Left ventricle myocardium inferior (tissue), 1 donor: ENCODE measurements around the gene JUND. TPM values are rescaled to one million over a fixed set of nuclear protein-coding genes. Genes with fewer than 3 reads are reported as not detected.

ENCODE experiments used
- DNase-seq: peaks from one replicate; pipeline ENCODE4 v3.0.0-alpha.2; 2020
- H3K27ac ChIP-seq: fragments of 200-600 bp; replicated peaks from 2 replicates; pipeline ENCODE4 v1.8.0; 2021
- H3K27me3 ChIP-seq: fragments of 200-600 bp; 2 replicates; pipeline ENCODE4 v1.8.0; 2021; ENCODE audit warnings: low read depth
- H3K36me3 ChIP-seq: fragments of 200-600 bp; 2 replicates; pipeline ENCODE4 v1.8.0; 2021
- H3K4me1 ChIP-seq: fragments of 200-600 bp; 2 replicates; pipeline ENCODE4 v1.8.0; 2021
- H3K4me3 ChIP-seq: fragments of 200-600 bp; 2 replicates; pipeline ENCODE4 v1.8.0; 2021; ENCODE audit warnings: mild to moderate bottlenecking, moderate library complexity
- H3K9me3 ChIP-seq: fragments of 200-600 bp; replicated peaks from 2 replicates; pipeline ENCODE4 v1.8.0; 2021
- intact Hi-C: fragments of 100-400 bp; cut with micrococcal nuclease; formaldehyde crosslinking; loops from one replicate; pipeline ENCODE4 v1.11.0; 2022
- total RNA-seq: library from RNA; stranded (reverse); fragmentation: NEBNext Ultra II Directional; extraction: Animal tissue kit (Norgen Biotek cat#: 25700); gene quantifications from one replicate; pipeline ENCODE4 v1.2.1, GENCODE V29; 2021
- TF ChIP-seq, protein P1 (sequence below): fragments of 200-600 bp; IDR thresholded peaks from 2 replicates; pipeline ENCODE4 v1.8.0; 2021; ENCODE audit warnings: antibody characterized with exemption, mild to moderate bottlenecking, borderline replicate concordance
- donor health status: DM: no; HTN: yes; CAD: no; lungs with severe emphysema.

JUND gene
- total RNA-seq, 1 donor from 2014 or later: 107 TPM

DNA sequence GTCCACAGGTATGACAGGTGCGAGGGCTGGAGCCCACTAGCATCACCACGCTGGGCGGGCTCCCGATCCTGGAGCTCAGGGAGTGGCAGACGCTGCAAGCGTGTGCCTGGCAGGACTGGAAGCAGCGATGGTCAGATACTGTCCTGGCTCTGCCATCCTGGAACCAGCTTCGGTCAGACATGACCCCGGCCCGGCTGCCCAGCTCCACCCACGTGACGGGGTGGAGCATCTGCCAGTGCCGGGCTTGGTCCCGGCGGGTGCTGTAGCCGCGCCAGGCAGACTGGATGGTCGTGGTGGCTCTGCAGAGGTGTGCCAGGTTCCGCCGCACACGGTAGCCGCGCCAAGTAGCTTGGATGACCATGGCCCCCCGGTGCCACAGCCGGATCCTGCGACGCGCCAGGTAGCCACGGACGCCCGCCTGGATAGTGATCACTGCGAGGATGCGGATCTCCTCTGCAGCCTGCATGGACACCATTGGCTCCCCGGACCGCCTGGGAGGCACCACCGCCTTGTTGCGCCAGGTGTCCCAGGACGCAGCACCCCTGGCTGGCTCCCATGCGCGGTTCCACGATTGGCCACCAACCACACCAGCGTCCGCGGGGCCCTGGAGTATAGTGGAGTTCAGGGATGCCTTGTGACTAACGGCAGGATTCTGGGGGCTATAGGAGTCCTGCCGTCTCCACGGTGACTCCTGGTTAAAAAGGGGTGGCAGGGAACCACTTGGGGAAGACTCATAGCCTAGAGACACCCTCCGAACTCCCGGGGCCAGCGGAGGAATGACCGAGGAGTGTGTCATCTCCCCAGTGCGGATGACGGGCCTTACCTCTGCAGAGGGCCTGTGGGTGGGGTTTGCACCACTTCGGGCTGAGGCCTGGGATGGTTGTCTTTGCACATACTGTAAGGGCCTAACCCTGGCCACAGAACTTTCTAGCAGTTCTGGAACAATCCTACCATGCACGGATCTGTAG is 23.6 kb downstream of the JUND start:
- Histone ChIP-seq H3K27me3 (peaks cover 20% of the 10 kb centered on the region), H3K27ac (no peak overlapping the region), H3K36me3 (no peaks in the 10 kb centered on the region), H3K9me3 (no peaks in the 10 kb centered on the region), H3K4me1 (no peaks in the 10 kb centered on the region), H3K4me3 (no peak overlapping the region)
- TF ChIP-seq, protein P1, sequence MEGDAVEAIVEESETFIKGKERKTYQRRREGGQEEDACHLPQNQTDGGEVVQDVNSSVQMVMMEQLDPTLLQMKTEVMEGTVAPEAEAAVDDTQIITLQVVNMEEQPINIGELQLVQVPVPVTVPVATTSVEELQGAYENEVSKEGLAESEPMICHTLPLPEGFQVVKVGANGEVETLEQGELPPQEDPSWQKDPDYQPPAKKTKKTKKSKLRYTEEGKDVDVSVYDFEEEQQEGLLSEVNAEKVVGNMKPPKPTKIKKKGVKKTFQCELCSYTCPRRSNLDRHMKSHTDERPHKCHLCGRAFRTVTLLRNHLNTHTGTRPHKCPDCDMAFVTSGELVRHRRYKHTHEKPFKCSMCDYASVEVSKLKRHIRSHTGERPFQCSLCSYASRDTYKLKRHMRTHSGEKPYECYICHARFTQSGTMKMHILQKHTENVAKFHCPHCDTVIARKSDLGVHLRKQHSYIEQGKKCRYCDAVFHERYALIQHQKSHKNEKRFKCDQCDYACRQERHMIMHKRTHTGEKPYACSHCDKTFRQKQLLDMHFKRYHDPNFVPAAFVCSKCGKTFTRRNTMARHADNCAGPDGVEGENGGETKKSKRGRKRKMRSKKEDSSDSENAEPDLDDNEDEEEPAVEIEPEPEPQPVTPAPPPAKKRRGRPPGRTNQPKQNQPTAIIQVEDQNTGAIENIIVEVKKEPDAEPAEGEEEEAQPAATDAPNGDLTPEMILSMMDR: no peak
- no peak for DNase-seq
- intact Hi-C loops: loop anchor here (10.0 kb wide), 1 partner anchor 143 kb away; no protein-coding TSS in a partner anchor

DNA sequence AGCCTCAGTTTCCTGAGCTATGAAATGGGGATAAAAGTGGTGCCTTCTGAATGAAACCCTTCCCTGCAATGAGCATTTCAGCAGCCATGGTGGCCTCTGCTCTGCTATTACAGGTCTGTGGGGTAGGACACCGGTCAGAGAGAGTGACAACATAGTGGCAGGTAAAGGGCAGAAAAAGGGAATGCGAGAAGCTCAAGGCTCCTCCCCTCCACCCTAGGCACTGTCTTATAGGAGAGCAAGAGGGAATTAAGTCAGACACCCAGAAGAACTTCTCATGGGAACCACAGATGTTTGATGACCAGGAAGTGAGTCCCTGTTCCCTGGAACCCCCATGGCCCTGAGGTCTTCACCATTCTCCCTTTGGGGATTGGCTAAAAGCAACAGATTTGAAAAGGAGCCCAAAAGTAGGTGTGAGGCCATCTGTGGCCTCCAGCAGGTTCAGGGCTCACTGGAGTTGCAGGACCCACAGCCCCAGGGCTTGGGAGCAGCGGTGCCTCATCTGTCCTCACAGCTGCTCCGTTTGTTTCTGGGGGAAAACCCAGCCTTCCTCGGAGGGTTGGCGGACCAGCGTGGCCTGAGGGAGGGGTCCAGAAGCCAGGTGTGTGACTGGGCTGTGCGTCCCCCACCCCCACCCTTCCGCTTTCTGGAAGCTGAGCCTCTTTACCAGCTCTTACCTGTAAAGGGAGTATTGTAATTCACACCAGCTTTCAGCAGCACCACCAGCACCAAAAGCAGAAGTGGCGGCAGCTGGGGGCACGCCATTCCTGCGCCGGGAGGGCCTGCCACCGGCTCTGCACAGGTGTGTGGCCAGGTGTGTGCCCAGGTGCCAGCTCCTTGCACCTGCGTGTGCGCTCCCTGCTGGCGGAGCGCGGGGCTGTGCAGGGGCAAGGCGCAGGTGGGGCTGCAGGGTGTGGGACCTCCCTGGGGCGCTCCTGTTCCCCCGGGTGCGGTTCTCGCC is 26.6 kb downstream of the JUND start:
- Histone ChIP-seq H3K27ac (no peak overlapping the region), H3K4me3 (no peak overlapping the region), H3K4me1 (no peaks in the 10 kb centered on the region), H3K9me3 (peaks cover 8% of the 10 kb centered on the region), H3K36me3 (no peaks in the 10 kb centered on the region), H3K27me3 (peaks cover 29% of the 10 kb centered on the region)
- intact Hi-C loops: loop anchor here (5.0 to 10.0 kb wide), 2 partner anchors 48 to 140 kb away; no protein-coding TSS in a partner anchor
- TF ChIP-seq, protein P1: no peak
- DNase-seq: no peak

DNA sequence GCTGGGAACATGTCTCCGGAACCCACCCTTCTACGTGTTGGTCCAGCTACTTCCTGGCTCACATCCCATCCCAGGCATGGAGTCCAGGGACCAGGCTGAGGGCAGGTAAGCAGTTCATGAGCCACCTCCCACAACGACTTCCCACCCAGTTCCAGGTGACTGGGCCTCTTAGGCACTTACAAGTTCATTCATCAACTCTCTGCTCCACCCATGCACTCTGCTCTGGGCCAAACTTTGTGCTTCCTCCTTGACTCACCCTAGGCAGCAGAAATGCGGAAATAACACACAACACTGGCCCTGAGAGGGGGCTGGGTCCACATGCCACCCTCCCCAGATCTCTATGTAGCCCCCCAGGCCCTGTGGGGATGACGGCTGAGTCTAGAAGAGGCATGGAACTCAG is 27.7 kb downstream of the JUND start:
- TF ChIP-seq, protein P1: no peak
- no peaks in the 10 kb centered on the region for H3K4me1 ChIP-seq
- no peaks in the 10 kb centered on the region for H3K36me3 ChIP-seq
- no peak overlapping the region for H3K4me3 ChIP-seq
- DNase-seq: no peak
- intact Hi-C loops: loop anchor here (5.0 to 10.0 kb wide), 2 partner anchors 46 to 139 kb away; no protein-coding TSS in a partner anchor
- peaks cover 30% of the 10 kb centered on the region for H3K27me3 ChIP-seq
- H3K27ac ChIP-seq: no peak overlapping the region
- H3K9me3 ChIP-seq: peaks cover 10% of the 10 kb centered on the region

DNA sequence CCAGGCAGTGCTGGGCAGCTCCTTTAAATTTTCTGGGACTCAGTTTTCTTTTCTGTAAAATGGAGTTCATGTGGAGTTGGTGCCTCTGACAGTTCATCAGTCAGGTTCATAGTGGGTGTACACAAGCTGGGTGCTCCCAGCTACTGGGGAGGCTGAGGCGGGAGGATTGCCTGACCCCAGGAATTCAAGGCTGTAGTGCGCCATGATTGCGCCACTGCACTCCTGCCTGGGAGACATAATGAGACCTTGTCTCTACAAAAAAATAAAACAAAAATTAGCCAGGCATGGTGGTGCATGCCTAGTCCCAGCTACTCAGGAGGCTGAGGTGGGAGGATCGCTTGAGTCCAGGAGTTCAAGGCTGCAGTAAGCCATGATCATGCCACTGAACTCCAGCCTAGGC is 28.3 kb downstream of the JUND start:
- Histone ChIP-seq H3K9me3 (peaks cover 10% of the 10 kb centered on the region), H3K27me3 (peaks cover 30% of the 10 kb centered on the region), H3K36me3 (no peaks in the 10 kb centered on the region), H3K4me1 (no peaks in the 10 kb centered on the region), H3K27ac (no peak overlapping the region), H3K4me3 (no peak overlapping the region)
- TF ChIP-seq, protein P1: no peak
- no peak for DNase-seq
- intact Hi-C loops: loop anchor here (5.0 to 10.0 kb wide), 2 partner anchors 46 to 138 kb away; no protein-coding TSS in a partner anchor

DNA sequence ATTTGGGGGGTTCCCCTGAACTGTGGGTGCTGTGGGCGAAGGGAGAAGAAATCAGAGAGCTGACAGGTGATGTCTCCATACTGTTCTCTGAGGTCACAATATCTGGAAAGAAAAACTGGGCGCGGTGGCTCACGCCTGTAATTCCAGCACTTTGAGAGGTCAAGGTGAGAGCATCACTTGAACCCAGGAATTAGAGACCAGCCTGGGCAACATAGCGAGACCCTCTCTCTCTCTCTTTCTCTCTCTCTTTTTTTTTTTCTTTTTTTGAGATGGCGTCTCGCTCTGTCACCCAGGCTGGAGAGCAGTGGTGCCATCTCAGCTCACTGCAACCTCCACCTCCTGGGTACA is 29.1 kb downstream of the JUND start:
- H3K36me3 ChIP-seq: no peaks in the 10 kb centered on the region
- H3K27ac ChIP-seq: no peak overlapping the region
- no peaks in the 10 kb centered on the region for H3K4me1 ChIP-seq
- H3K27me3 ChIP-seq: peaks cover 30% of the 10 kb centered on the region
- no peak overlapping the region for H3K4me3 ChIP-seq
- no peak for DNase-seq
- peaks cover 10% of the 10 kb centered on the region for H3K9me3 ChIP-seq
- TF ChIP-seq, protein P1: no peak
- intact Hi-C loops: loop anchor here (5.0 to 10.0 kb wide), 2 partner anchors 45 to 138 kb away; no protein-coding TSS in a partner anchor
